IPS-NIHi7 (cell line): Measurements from ENCODE around the gene STK36.

Experiments used
- DNase-seq: peaks from one replicate; pipeline ENCODE4 v3.0.0; 2012; ENCODE audit warnings: mixed read lengths; ENCODE audit errors: extremely low spot score

STK36 gene

GRCh38 chr2:218718058-218718457 lies 46.2 kb downstream of the STK36 start:
- no peak for DNase-seq

DNA sequence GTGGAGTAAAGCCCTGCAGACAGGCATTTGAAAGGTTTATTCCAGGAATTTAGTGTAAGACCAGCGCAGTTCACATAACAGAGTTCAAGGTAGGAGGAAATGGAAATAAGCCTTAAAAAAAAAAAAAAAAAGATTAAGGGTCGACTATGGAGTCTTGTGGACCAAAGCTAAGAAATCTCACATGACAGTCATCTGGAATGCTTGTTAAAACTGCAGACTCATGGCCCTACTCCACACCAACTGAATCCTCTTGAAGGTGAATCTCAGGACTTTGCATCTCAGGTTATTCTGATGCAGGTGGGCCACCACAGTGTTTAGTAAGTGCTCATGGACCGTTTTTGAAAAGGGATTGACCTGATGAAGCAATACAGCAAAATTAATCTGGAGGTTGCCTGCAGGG lies 47.6 kb downstream of the STK36 start:
- no peak for DNase-seq

GRCh38 chr2:218720048-218721041 lies 48.5 kb downstream of the STK36 start:
- no peak for DNase-seq

DNA sequence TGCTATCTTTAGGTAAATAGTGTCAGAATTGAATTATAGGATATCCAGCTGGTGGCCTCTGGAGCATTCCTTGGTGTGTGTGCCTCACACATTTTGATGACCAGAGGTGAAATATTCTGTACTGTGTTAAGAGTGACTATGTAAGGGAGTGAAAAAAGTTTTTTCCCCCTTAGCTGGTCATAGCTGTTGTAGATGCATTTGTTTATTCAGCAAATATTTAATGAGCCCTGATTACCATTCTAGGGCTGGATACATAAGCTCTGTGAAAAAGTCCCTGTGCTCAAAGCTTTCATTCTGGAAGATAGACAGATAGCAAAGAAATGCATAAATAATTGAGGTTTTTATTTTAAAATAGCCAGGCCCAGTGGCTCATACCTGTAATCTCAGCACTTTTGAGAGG lies 49.6 kb downstream of the STK36 start:
- no peak for DNase-seq

GRCh38 chr2:218721934-218722333 lies 50.0 kb downstream of the STK36 start:
- DNase-seq, result no peak

DNA sequence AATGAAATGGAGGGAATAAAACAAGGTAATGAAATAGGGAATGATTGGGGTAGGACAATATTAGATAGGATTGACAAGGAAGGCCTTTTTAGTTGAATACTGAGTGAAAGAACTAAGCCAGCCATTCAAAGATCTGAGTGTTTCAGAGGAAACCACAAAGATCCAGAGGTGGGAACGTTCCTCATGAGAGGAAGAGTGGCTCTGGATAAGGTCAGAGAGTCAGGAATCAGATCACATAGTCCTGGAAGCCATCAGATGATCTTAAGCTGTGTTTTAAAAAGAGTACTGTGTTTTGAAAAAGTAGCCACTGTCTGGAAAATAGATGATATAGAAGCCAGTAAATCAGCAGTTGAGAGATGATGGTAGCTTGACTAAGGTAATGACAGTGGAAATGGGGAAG lies 50.5 kb downstream of the STK36 start:
- DNase-seq, result no peak

DNA sequence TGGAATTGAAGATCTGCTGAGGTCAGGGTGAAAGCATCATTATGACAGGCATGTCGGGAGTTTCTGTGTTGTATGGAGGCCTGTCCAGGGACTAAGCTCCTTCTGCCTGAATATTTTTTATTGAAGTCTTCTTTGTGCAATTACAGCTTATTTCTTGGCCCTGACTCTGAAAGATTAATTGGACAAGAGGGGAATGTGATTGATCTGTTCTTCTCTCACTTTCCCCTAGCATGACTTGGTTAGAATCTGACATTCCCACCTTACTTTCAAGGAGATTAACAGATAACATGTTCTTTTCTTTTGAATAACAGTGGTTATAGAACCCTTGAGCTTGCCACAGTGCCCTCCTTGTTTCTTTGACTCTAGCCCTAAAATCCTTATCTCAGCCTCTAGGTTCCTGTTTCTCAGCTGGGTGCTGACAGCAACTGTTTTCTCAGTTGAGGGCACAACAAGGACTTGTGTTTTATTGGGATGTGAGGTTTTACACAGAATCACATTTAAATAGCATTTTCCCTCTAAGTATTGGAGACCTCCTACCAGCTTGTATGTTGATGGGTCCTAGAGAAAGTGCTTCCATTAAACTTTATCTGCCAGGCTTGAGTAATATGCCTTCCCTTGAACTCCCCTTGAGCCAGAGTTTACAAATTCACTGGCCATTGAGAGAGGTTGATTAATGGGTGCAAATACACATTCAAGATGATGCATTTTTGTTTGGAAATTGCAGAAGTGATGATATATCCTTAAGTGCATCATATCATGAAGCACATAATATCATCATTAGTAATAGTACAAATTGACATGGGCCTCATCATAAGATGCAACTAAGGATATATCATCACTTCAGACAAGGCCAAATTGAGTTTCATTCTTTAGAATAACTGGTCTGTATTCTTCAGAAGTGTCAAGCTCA lies 51.2 kb downstream of the STK36 start:
- DNase-seq, result no peak

GRCh38 chr2:218726004-218726574 lies 54.2 kb downstream of the STK36 start:
- DNase-seq, result no peak

DNA sequence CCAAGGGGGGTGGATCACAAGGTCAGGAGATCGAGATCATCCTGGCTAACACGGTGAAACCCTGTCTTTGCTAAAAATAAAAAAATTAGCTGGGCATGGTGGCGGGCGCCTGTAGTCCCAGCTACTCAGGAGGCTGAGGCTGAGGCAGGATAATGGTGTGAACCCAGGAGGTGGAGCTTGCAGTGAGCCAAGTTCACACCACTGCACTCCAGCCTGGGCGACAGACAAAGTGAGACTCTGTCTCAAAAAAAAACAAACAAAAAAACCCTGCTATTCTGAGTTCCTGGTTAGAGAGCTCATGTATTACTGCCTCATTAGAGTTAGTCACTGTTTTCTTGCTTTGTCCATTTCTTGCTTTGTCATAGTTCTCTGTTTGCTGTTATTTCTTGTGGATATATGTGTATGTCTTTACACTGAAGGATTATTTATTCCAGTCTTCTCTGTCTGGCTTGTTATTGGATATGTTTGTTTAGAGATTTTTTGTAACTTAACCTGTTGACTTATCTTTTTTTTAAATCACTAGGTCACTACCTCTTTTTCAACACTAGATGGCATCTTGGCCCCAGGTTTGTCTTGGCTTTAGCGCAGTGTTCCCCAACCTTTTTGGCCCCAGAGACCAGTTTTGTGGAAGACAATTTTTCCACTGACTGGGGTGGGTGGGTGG lies 55.7 kb downstream of the STK36 start:
- DNase-seq, result no peak

DNA sequence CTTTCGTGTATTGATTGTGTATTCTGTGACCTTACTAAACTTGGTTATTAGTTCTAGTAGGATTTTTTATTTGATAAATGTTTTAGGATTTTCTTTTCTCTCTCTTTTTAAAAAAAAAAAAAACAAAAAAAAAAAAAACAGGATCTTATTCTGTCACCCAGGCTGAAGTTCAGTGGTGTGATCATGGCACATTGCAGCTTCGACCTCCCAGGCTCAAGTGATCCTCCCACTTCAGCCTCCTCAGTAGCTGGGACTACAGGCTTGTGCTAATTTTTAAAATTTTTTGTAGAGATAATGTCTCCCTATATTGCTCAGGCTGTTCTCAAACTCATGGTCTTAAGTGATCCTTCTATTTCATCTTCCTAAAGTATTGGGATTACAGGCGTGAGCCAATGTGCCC lies 57.8 kb downstream of the STK36 start:
- DNase-seq, result no peak

GRCh38 chr2:218732052-218732760 lies 60.3 kb downstream of the STK36 start:
- no peak for DNase-seq

DNA sequence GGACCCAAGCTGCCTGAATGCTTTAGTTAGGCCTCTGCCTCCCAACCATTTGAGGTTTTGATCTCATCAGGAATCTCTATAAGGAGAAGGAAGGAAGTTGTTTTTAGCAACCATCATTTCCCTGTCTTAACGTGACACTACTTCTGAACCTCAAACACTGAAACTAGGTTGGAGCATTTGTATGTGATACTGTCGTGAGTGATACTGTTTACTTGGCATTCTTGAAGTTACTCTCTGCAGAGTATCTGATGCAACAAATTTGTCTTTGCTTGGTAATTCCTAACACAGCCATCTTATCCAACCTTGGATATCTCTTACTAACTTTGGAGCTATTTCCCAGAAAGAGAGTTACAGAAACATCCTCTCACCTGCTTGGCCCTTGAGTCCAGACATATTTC lies 60.9 kb downstream of the STK36 start:
- DNase-seq, result no peak

- no peak for DNase-seq
Measured at GRCh38 chr2:218733171-218734021, 61.5 kb downstream of the STK36 start.

- no peak for DNase-seq
Measured at GRCh38 chr2:218734190-218734975, 62.5 kb downstream of the STK36 start.

GRCh38 chr2:218736531-218736930 lies 64.6 kb downstream of the STK36 start:
- DNase-seq, result no peak

DNA sequence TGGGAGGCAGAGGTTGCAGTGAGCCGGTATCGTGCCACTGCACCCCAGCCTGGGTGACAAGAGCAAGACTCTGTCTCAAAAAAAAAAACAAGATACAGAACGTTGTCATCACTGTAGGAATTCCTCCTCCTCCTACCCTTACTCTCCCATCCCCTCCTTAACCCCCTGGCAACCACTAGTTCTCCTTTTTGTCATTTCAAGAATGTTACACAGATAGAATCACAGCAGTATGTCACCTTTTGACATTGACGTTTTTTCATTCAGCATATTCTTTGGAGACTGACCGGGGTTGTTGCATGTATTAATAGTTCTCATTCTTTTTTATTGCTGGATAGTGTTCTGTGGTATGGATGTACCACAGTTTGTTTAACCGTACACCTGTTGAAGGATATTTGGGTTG lies 71.2 kb downstream of the STK36 start:
- no peak for DNase-seq

GRCh38 chr2:218744615-218745014 lies 72.7 kb downstream of the STK36 start:
- no peak for DNase-seq

- no peak for DNase-seq
Measured at GRCh38 chr2:218745160-218745558, 73.3 kb downstream of the STK36 start.
